Superior temporal gyrus (tissue), 1 donor: ENCODE data around the gene F12.

Experiments
- DNase-seq: peaks from one replicate; pipeline ENCODE4 v3.0.0-alpha.2; 2016; ENCODE audit errors: extremely low spot score

Gene F12

DNA sequence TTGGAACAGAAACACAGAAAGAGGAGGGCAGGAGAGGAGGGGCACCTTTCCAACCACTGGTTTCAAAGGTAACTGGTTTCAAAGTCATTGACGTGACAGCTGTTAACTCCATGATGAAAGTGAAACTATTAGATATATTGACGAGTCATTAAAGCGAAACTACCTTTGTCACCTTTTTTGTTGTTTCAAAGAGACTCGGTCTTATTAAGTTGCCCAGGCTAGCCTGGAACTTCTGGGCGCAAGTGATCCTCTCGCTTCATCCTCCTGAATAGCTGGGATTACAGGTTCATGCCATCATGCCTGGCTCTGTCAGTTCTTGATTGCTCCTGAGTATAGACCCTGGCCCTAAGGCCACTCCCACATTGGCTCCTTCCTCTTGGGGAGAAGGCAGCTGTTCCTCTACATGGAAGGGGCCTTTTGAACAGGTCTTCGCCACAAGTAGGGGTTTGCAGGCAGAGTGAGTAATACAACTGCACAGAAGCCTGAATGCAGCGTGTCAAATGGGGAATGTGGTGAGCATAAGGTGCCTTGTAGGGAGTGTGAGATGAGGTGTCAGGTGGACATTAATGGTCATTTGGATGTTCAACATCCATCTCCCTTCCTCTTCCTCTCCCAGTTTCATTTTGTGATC is 3.4 kb upstream of the F12 start:
- no peak for DNase-seq

DNA sequence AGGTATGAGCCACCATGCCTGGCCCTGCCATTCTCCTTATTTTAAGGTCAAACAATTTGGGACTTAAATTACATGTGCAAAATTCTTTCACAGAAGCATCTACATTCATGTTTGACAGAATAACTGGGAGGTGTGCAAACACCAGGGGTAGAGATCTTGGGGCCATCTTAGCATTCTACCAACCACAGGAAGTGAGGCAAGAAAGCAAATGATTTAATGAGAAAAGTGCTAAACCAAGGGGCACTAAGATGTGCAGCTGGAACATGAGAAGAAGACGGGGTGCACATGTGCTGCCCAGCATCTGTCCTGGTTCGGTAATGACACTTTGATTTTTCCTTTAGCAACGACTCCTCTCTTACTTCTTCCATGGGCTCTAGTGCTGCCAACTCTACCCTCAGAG is 1.2 kb upstream of the F12 start:
- DNase-seq: no peak

DNA sequence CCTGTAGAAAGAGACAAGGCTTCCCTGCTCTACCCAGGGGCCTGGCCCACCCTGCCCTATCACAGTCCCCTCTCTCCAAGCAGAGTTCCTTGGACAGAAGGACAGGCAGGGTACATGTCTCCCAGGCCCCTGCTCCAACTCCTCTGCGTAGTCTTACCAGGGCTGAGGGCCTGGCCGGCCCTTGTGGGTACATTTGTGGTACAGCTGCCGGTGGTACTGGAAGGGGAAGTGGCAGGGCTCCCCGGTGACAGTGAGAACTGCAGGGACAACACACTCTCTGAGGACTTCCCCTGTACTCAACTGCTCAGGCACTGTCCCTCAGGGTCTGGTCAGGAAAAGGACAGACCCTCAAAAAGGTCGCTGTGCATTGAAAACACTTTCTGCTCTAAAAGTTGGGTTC is 3.6 kb downstream of the F12 start:
- no peak for DNase-seq

DNA sequence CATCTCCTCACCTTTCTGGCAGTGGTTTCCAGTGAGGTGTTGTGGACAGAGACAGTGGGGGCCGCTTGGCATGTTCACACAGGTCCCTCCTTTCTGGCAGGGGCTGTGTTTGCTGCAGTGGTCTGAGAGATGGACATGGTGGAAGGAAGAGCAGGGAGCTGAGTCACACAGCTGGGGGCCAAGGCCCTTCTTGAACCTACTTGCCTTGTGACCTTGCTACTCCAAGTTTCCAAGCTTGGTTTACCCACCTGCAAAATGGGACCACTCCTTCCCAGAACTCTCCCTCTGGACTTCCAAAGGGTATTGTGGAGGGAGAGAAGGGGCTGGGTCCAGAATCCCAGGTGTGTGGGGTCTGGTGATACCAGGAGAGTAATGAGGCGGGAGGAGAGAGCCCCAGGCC is 4.1 kb downstream of the F12 start:
- no peak for DNase-seq

DNA sequence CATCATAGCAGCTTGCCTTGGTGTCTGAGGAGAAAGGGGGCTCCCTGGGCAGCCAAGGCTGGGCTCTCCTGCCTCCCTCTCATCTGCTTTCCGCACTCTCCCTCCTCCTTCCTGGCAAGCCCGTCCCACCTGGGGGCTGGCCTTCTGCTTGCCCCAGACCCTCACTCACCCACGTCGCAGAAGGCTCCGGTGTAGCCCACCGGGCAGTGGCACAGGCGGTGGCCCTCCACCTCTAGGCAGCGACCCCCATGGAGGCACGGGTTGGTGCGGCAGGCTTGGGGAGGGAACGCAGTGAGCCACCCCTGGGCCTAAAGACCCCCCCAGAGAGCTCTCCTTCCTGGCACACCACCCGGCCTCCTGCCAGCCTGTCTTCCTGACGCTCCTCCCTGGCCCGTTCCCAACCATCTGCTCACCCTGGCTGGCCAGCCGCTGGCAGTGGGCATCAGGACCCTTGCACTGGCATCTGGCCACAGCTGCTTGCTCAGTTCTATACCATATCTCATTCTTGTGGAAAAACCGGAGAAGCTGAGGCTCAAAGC is 4.7 kb downstream of the F12 start:
- DNase-seq: no peak

DNA sequence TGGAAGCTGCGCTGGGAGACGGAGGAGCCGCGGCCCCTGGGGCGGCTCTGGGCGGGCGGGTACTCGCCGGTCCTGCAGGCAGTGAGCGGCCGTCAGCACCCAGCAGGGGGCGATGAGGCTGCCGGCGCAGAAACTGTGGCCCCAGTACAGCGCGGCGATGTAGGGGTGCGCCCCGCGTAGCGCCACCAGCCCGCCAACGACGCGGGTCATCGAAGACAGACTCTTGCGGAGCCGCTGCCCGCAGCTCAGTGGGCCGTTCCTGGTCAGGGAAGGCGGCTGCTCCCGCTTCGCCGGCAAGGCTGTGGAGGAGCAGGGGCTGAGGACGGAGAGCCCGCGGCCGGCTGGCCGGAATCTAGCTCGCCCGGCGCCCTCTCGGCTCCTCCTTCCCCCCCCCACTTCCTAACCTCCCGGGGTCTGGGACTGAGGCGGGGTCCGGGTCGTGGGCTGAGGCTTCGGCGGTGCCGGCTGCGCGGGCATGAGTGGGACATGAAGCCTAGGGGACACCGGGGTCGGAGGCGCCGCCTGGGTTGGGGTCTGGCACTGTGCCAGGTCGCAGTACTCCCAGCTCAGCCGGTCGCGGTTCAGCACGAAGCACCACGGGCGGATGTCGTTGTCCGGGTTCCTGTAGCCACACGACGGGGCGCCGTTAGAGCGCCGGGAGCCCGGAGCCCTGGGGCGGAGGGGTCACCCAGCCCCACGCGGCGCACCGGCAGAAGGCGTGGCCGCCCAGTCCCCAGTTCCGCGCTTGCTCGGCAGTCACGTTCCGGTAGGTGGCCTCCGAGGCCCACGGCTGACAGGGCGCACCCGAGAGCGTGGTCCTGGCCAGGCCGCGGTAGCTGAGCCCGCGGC is 5.3 kb downstream of the F12 start:
- DNase-seq: peak; percentile 70

DNA sequence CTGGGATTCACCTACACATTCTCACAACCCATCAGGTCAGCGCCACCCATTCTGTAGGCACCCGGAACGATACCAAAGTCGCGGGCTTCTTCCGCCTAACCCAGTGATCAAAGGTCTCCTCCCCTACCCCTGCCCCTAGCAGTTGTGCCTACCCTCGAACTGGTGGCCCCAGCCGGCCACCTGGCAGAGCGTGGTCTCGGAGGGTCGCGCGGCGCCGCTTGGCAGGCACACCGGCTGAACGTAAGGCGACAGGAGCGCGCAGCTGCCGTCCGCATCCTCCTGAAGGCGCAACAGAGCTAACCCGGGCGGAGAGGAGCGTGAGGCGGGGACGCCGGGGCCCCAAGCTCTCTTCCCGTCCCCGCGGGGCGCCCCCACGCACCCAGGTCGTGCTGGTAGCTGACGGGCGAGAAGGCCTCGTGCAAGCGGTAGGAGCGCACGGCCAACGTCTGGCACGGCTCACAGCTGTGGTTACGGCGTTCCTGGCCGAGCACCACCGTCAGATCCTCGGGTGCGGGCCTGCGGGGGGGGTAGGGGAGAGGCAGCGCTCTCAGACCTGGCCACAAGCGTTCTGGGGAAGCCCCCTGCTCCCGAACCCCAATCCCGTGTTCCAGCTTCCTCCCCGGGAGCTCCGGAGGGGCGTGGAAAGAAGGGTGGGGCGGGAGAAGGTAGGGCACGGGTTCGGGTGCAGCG is 6.1 kb downstream of the F12 start:
- no peak for DNase-seq

DNA sequence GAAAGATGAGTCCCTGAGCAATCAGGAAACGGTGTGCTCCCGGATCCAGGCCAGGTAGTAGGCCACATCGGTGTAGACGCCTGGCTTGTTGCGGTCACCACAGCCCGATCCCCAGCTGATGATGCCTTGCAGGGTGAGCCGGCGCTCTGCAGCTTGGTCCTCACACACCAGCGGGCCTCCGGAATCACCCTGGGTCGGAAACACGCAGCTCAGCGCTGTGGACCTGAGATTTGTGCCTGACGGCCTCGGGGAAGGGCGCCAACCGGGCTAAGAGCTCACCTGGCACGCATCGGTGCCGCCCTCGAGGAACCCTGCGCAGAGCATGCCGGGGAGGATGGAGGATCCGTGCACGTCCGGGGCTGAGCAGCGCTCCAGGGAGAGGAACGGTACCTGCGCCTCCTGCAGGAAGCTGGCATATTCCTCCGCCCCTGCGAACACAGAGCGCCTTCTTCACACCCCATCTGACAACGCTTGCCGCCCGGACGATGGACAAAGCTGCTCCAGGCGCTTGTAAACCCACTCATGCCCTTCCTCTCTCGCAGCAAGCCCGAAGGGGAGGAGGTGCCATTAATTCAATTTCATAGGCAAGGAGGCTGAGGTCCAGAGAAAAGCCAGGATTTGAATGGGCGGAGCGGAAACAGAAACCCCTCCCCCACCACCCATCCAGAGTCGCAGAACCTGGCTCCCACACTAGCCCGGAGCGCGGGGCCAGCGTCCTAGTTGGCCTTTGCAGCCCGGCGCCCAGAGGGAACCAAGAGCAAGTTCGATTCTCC is 6.9 kb downstream of the F12 start:
- no peak for DNase-seq

DNA sequence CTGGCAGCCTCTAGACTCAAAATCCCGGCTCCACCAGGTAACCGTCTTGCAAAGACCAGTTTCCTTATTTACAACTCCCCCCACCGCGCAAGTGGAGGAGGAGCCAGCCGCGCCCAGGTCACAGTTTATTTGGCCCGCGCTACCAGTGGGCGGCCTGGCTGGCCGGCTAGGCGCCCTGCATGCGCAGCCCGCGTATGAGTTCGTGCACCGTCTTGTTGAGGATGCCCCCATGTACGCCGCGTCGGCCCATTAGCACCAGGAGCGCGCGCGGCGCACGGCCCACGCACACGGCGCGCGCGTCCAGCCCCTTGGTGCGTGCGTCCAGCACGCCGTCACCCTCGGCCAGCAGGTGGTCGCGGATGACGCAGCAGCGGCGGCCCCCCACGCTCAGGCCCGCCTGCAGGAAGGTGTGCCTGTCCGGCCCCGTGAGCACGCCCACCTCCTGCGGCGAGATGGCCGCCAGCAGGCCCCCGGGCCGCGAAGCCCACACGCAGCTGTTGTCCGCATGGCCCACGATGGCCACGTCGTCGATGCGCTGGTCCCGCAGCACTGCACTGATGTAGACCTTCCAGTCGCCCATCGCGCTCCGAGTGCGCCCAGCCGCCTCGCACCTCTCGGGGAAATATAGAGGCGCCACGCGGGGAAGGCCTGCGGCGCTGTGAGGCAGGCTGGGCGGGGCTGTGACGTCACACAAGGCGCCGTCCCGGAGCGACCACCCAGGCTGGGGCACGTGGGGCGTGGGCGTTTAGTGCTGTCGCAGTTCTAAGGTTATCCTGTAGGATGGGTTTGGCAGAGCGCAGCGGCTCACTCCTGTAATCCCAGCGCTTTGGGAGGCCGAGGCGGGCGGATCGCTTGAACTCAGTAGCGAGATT is 9.1 kb downstream of the F12 start, which contains the start of gene PFN3:
PFN3 (minus strand) TSS at position 665 of the 872 bp plus-strand sequence; CDS start at position 580, 85 bp downstream.
- no peak for DNase-seq

DNA sequence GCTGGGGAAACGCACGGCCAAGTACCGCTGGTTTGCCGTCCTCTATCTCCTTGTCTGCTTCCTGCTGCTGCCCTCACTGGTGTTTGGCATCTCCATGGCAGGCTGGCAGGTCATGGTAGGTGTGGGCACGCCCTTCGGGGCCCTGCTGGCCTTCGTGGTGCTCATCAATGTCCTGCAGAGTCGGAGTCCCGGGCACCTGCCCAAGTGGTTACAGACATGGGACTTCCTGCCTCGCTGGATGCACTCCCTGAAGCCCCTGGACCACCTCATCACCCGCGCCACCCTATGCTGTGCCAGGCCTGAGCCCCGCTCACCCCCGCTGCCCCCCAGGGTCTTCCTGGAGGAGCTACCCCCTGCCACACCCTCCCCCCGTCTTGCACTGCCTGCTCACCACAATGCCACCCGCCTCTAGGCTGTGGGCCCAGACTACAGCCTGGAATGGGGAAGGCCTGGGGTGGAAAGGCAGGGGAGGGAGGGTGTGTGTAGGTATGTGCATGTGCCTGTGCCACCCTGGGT is 11.4 kb downstream of the F12 start:
- DNase-seq: no peak

DNA sequence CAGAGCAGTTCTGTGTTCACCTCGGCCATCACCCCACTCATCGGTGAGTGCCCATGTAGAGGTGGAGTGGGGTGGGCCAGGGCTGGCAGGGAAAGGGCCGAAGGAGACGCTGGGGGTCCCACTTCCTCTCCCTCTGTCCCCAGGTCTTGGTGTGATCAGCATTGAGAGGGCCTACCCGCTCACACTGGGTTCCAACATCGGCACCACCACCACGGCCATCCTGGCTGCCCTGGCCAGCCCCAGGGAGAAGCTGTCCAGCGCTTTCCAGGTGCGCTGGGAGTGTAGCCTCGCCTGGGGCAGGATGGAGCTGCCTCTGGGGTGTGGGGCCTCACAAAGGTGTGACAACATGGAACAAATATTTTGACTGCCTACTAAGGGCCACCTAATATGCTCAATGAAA is 12.6 kb downstream of the F12 start:
- DNase-seq: no peak

DNA sequence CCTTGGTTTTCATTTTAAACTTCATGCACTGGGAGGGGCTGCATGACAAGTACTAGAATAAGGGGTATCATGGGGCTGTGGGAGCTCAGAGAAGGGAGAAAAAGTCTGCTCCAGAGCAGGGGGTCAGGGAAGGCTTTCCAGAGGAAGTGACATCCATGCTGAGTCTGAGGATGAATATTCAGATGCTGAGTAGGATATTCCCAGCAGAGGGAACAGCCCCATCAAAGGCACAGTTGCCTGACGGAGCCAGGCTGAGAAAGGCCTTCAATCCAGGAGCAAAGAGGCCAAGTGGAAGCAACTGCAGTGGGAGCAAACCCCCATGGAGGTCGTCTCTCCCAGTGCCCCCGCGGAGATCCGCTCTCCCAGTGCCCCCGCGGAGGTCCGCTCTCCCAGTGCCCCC is 13.3 kb downstream of the F12 start:
- DNase-seq: no peak

DNA sequence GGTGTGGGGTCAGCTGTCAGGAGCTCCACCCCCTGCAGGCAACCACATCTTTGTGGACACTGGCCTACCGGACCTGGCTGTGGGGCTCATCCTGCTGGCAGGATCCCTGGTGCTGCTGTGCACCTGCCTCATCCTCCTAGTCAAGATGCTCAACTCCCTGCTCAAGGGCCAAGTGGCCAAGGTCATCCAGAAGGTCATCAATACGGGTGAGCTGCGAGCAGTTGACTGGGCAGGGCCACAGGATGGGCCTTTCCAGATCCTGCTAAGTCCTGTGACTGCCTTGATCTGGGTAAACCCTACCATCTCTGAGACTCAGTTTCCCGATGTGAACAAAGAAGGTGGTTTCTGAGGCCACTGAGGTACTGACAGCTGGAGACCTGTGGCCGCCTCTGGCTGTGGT is 15.4 kb downstream of the F12 start:
- DNase-seq: no peak

DNA sequence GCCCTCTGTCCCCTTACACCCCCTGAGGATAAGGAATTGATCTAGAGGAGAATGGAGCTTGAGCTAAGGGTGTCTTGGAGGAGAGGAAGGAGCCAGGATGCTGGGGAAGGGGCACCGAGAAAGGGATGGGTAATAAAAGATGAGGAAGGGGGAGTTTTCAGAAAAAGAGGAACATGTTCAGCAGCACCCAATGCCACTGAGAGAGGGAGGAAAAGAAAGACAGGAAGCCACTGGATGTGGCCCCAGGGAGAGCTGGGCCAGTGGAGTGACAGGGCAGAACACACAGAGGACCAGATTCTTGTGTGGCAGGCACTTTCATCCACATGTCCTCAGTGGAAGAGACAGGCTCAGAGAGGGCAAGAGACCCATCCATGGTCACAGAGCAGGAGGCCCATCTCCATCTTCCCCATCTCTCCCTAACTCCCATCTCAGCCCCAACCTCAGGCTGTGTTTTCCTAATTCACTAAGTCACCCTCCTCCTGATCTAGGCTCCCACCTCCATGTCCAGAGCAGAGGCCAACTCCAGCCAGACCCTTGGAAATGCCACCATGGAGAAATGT is 16.1 kb downstream of the F12 start:
- DNase-seq: no peak

DNA sequence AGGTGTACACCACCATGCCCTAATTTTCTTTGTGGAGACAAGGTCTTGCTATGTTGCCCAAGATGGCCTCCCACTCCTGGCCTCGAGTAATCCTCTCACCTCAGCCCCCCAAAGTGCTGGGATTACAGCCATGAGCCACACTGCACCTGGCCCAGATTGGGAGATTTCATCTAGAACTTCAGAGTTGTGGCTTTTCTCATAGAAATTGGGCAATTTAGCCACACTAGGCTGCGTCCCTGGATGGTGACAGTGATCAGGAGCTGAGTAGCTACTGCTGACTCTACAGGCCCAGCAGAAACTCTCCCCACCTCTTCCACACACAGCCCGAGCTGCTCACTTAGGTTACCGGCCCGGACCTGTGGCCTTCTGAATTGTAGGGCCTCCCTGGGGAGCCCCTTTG is 16.6 kb downstream of the F12 start:
- no peak for DNase-seq

DNA sequence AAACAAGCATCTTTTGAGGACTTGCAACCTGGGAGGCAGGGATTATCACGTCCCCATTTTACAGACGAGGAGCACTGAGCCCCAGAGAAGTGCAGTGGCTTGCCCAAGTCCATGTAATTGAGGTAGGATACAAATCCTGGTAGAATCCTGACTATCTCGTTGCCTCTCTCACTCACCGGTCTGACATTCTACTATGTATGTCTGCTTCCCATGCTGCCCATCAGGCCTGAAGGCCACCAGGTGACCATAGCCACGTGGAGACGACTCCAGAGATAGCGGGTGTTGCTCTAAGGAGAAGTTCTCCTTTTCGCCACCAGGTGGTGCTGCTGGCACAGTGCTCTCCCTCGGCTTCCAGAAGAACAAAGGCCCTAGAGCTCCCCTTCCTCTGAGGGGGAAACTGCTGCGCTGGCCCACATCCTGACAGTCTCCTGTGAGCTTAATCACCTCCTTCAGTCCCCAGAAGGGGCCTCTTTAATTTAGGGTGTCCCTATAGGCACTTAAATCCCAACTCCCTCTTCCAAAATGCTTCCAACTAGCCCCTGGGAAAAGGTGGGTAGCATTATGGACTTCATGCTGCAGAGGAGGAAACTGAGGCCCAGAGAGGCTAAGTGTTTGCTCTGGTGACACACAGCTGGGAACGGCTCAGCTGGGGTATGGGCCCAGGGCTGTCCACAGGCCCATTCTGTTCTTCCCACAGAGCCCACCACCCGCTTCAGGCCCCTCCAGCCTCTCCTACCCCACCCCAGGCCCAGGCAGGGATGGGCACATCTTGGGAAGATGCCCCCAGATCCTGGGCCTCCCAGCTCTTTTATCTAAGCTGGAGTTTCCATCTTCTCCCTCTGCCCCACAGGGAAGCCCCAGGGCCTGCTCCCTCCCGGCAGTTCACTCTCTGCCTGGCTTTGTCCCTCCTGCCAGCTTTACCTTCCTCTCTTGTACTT is 18.7 kb downstream of the F12 start:
- DNase-seq: peak; percentile 92

DNA sequence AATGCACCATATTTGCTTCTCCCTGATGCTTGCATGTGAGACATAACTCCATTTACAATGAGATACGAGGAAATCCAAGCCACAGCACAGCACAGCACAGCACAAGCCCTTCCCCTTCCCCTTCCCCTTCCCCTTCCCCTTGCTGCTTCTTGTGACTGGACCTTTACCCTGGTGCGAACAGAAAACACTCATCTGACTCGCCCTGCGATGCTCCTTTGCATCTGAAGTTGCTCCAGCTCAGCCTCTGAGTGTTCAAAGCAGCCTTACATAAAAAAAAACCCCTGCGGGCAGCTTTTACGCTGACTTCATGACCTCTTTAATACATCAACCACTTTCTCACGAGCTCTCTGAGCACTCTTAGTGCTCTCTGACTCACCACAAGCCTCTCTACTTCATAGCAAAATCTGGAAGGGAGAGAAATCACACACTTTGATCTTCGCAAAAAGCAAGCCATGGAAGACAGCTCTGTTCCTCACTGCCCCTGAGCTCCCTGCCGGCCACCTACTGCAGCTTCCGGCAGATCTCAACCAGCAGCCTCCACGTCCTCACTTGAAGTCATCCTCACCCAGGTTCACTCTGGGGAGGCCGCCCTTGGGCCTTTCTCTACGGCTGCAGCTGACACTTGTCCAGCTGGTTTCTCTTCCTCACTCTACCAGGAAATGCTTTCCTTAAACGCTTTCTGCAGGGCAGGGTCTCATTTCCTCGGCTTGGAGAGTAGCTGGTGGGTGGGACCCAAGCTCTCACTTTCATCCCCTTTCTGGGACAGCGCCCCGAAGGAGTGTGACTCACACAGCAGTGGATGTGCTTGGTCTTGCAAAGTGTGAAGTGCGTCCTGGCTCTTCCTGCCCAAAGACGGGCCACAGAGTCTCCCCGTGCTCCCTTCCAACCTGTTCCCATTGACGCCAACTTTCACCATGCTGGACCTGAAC is 19.9 kb downstream of the F12 start:
- DNase-seq: no peak

DNA sequence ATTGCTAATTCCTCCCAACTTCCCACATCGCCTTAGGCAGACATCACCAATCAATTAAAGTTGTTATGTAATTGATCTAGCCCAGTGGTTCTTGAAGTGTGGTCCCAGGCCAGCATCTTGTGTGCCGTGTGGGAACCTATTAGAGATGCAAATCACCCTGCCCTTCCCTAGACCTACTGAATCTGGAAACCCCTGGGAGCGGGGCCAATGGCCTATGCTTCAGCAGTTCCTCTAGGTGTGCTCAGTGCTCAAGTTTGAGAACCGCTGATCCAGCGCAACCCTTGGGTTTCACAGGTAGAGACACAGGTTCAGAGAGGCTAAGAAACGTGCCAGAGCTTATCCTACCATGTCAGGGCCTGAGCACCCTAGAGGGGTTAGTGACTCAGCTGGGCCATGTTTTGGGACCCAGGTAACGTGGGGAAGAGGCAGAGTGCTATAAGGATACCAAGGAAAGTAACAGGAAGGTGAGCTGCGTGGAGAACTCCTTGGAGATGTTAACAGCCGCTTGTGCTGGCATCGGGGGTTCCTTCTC is 20.8 kb downstream of the F12 start:
- no peak for DNase-seq
